Measurements from ENCODE around the gene MGRN1.

Gene MGRN1

DNA sequence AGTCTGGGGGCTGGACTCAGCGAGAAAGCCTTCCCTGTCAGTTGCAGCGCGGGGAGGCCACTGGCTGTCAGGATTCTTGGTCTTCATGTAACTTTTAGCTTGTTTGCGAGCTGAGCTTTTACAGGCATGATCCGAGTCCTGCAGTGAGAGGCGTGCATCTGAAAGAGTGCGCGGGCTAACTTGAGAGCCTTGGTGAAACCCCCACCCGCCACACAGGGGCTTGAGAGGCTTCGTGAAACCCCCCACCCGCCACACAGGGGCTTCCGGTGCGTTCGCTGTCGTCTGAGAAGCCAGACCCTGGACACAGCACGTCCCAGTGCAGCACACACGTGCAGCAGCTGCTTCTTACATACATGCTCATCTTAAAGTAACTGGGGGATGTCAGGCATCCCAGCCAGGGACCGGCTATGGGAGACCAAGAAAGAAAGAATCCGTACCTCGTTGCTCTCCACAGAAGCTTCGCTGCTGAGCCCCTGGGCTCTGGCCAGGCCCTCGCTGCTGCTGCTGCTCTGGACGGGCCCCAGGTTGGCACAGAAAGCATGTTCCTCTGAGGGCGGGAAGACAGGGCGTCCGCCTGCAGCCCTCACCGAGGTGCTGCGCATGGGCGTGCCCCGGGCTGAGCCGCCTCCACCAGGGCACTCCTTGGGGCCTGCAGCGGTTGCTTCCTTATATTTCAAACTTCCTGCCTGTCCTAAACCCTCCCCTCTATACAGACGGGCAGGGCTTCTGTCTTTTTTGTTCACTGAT lies 76.5 kb downstream of the MGRN1 start:
- H3F3A ChIP-seq (ENCODE audit: insufficient read depth, low read length), result no peaks in the 10 kb centered on the region
- H3K9me3 ChIP-seq (replicated peaks; ENCODE audit: insufficient read depth, low read length), result no peaks in the 10 kb centered on the region
- H3K79me2 ChIP-seq (ENCODE audit: low read length), result no peaks in the 10 kb centered on the region
- TF ChIP-seq, protein P1, sequence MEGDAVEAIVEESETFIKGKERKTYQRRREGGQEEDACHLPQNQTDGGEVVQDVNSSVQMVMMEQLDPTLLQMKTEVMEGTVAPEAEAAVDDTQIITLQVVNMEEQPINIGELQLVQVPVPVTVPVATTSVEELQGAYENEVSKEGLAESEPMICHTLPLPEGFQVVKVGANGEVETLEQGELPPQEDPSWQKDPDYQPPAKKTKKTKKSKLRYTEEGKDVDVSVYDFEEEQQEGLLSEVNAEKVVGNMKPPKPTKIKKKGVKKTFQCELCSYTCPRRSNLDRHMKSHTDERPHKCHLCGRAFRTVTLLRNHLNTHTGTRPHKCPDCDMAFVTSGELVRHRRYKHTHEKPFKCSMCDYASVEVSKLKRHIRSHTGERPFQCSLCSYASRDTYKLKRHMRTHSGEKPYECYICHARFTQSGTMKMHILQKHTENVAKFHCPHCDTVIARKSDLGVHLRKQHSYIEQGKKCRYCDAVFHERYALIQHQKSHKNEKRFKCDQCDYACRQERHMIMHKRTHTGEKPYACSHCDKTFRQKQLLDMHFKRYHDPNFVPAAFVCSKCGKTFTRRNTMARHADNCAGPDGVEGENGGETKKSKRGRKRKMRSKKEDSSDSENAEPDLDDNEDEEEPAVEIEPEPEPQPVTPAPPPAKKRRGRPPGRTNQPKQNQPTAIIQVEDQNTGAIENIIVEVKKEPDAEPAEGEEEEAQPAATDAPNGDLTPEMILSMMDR (IDR thresholded peaks at IDR 0.05; ENCODE audit: low read length), result no peak
- TF ChIP-seq EZH2 (optimal IDR thresholded peaks at IDR 0.05; ENCODE audit: low read depth, low read length) (no peak), EZH2phosphoT487 (IDR thresholded peaks at IDR 0.05; ENCODE audit: low read length) (no peak)
- H3K36me3 ChIP-seq (replicated peaks; ENCODE audit: insufficient read depth, low read length), result no peaks in the 10 kb centered on the region
- H2AFZ ChIP-seq (ENCODE audit: low read length), result no peak overlapping the region
- H3K27ac ChIP-seq (ENCODE audit: low read length), result no peak overlapping the region
- H3K9ac ChIP-seq (ENCODE audit: low read length), result no peak overlapping the region
- H3K4me1 ChIP-seq (ENCODE audit: low read length), result no peaks in the 10 kb centered on the region
- H3K4me3 ChIP-seq (ENCODE audit: low read length), result no peak overlapping the region
- no peak for DNase-seq
- no peaks in the 10 kb centered on the region for H3K9me2 ChIP-seq (replicated peaks; ENCODE audit: insufficient read depth, low read length)
- H4K20me1 ChIP-seq (ENCODE audit: insufficient read depth, low read length), result no peaks in the 10 kb centered on the region
- no peaks in the 10 kb centered on the region for H3K27me3 ChIP-seq (replicated peaks; ENCODE audit: insufficient read depth, low read length)
- H3K4me2 ChIP-seq (ENCODE audit: low read depth, low read length), result no peak overlapping the region

DNA sequence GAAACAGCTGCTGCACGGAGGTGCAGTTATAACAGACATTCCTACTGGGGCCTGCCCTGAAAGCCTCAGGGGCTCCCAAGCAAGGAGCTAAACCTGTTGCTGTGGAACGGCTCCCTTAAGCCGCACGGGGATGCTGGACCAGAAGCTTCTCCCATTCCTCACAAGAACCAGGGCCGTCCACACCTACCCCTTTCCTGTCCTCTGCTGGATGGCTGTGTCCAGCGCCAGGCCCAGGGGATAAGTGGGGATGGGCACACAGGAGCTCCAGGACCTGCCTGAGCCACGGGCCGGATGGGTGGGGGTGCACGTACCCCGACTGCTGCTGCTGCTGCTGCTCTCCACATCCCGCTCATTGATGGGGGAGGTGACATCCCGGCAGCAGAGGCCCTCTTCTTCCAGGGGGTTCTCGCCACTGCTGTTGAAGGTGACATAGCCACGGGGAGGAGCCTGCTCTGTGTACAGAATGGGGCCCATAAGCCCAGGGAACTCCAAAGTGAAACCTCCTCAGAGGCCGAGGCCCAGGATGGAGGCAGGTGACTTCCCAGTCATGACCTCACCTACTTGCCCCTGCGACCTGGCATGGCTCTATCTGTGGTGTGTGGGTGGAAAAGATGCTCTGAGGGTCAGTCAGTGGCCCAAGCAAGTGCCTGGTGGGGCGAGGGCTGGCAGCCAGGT lies 77.3 kb downstream of the MGRN1 start:
- no peak for TF ChIP-seq EZH2phosphoT487 (IDR thresholded peaks at IDR 0.05; ENCODE audit: low read length)
- no peak for TF ChIP-seq EZH2 (optimal IDR thresholded peaks at IDR 0.05; ENCODE audit: low read depth, low read length)
- TF ChIP-seq, protein P1 (IDR thresholded peaks at IDR 0.05; ENCODE audit: low read length), result no peak
- no peak overlapping the region for H3K9ac ChIP-seq (ENCODE audit: low read length)
- no peak overlapping the region for H3K27ac ChIP-seq (ENCODE audit: low read length)
- no peak overlapping the region for H3K4me2 ChIP-seq (ENCODE audit: low read depth, low read length)
- no peak overlapping the region for H2AFZ ChIP-seq (ENCODE audit: low read length)
- H3K9me3 ChIP-seq (replicated peaks; ENCODE audit: insufficient read depth, low read length), result no peaks in the 10 kb centered on the region
- DNase-seq, result no peak
- no peaks in the 10 kb centered on the region for H3K9me2 ChIP-seq (replicated peaks; ENCODE audit: insufficient read depth, low read length)
- H3K4me3 ChIP-seq (ENCODE audit: low read length), result no peak overlapping the region
- no peaks in the 10 kb centered on the region for H3K79me2 ChIP-seq (ENCODE audit: low read length)
- H3K36me3 ChIP-seq (replicated peaks; ENCODE audit: insufficient read depth, low read length), result no peaks in the 10 kb centered on the region
- no peaks in the 10 kb centered on the region for H3F3A ChIP-seq (ENCODE audit: insufficient read depth, low read length)
- no peaks in the 10 kb centered on the region for H3K4me1 ChIP-seq (ENCODE audit: low read length)
- no peaks in the 10 kb centered on the region for H4K20me1 ChIP-seq (ENCODE audit: insufficient read depth, low read length)
- H3K27me3 ChIP-seq (replicated peaks; ENCODE audit: insufficient read depth, low read length), result no peaks in the 10 kb centered on the region

- Histone ChIP-seq H3K27ac (ENCODE audit: low read length) (no peak overlapping the region), H2AFZ (ENCODE audit: low read length) (no peak overlapping the region), H3K4me1 (ENCODE audit: low read length) (no peaks in the 10 kb centered on the region), H3K36me3 (replicated peaks; ENCODE audit: insufficient read depth, low read length) (no peaks in the 10 kb centered on the region), H3K4me3 (ENCODE audit: low read length) (no peak overlapping the region), H3K27me3 (replicated peaks; ENCODE audit: insufficient read depth, low read length) (no peaks in the 10 kb centered on the region), H3K9me3 (replicated peaks; ENCODE audit: insufficient read depth, low read length) (no peaks in the 10 kb centered on the region), H3K9me2 (replicated peaks; ENCODE audit: insufficient read depth, low read length) (no peaks in the 10 kb centered on the region), H3F3A (ENCODE audit: insufficient read depth, low read length) (no peaks in the 10 kb centered on the region), H4K20me1 (ENCODE audit: insufficient read depth, low read length) (no peaks in the 10 kb centered on the region), H3K79me2 (ENCODE audit: low read length) (no peaks in the 10 kb centered on the region), H3K9ac (ENCODE audit: low read length) (no peak overlapping the region), H3K4me2 (ENCODE audit: low read depth, low read length) (no peak overlapping the region)
- TF ChIP-seq, protein P1 (IDR thresholded peaks at IDR 0.05; ENCODE audit: low read length), result no peak
- TF ChIP-seq EZH2 (optimal IDR thresholded peaks at IDR 0.05; ENCODE audit: low read depth, low read length) (no peak), EZH2phosphoT487 (IDR thresholded peaks at IDR 0.05; ENCODE audit: low read length) (no peak)
- no peak for DNase-seq
Observed at GRCh38 chr16:4702466-4702808, 77.8 kb downstream of the MGRN1 start.

All from MM.1S (cell line).